Common myeloid progenitor, CD34-positive (primary cell): ENCODE measurements around the gene GRIPAP1.

Source experiments
- CTCF ChIA-PET: fragments of 350-600 bp; sonication (Branson Sonifier 250); formaldehyde crosslinking; loops from one replicate; lab custom pipeline; 2021; ENCODE audit warnings: antibody characterized with exemption; lab: Charles Lee
- POLR2A ChIA-PET: fragments of 350-600 bp; sonication (Branson Sonifier 250); formaldehyde crosslinking; loops from one replicate; lab custom pipeline; 2021; ENCODE audit warnings: antibody characterized with exemption; lab: Charles Lee
- DNase-seq, 3 donors: peaks; one replicate each; pipeline versions ENCODE4 v3.0.0 to v3.0.0-alpha.2; 2013
- H3K27ac ChIP-seq, 2 experiments: 1 replicate in 1 of 2; 2 replicates in 1 of 2; pipeline ENCODE4 v1.7.0; 2013; ENCODE audit warnings: inconsistent platforms in 2 of 2, low read length in 2 of 2, mild to moderate bottlenecking in 2 of 2, low read depth in 1 of 2, moderate library complexity in 1 of 2; ENCODE audit not compliant: severe bottlenecking in 2 of 2, insufficient read depth in 1 of 2, poor library complexity in 1 of 2
- H3K27me3 ChIP-seq, 5 experiments: replicated peaks in 2 of 5; 1 replicate in 3 of 5; 2 replicates in 2 of 5; pipeline versions ENCODE4 v1.6.1 to v1.7.0; 2013; ENCODE audit warnings: low read length in 4 of 5, mild to moderate bottlenecking in 2 of 5, moderate library complexity in 2 of 5, inconsistent platforms in 1 of 5; ENCODE audit not compliant: insufficient read depth in 5 of 5, control insufficient read depth in 4 of 5
- H3K36me3 ChIP-seq, 4 experiments: 1 replicate in 2 of 4; 2 replicates in 2 of 4; pipeline versions ENCODE4 v1.6.1 to v1.7.0; 2013; ENCODE audit warnings: low read length in 3 of 4, control low read depth in 1 of 4, mild to moderate bottlenecking in 1 of 4; ENCODE audit not compliant: control insufficient read depth in 4 of 4, insufficient read depth in 4 of 4
- H3K4me1 ChIP-seq, 4 experiments: 1 replicate in 3 of 4; 2 replicates in 1 of 4; pipeline versions ENCODE4 v1.6.1 to v1.7.1; 2013; ENCODE audit warnings: low read length in 3 of 4, mild to moderate bottlenecking in 3 of 4, control low read depth in 1 of 4, inconsistent platforms in 1 of 4, moderate library complexity in 1 of 4; ENCODE audit not compliant: control insufficient read depth in 4 of 4, insufficient read depth in 4 of 4; ENCODE audit errors: control extremely low read depth in 1 of 4
- H3K4me3 ChIP-seq, 7 experiments: 1 replicate in 4 of 7; 2 replicates in 3 of 7; pipeline versions ENCODE4 v1.5.1 to v1.7.0; 2013; ENCODE audit warnings: mild to moderate bottlenecking in 7 of 7, low read length in 6 of 7, moderate library complexity in 6 of 7, inconsistent platforms in 2 of 7, low read depth in 2 of 7, control low read depth in 1 of 7; ENCODE audit not compliant: insufficient read depth in 4 of 7, control insufficient read depth in 1 of 7; ENCODE audit errors: extremely low read depth in 1 of 7
- H3K9me3 ChIP-seq, 5 experiments: 1 replicate in 4 of 5; 2 replicates in 1 of 5; pipeline versions ENCODE4 v1.6.1 to v1.7.1; 2013; ENCODE audit warnings: low read length in 4 of 5, mild to moderate bottlenecking in 2 of 5, inconsistent platforms in 1 of 5, low read depth in 1 of 5, moderate library complexity in 1 of 5; ENCODE audit not compliant: control insufficient read depth in 4 of 5, insufficient read depth in 2 of 5; ENCODE audit errors: control extremely low read depth in 1 of 5
- WGBS: methylation state at CpG from one replicate; pipeline ENCODE4 v1.1.5; 2013; ENCODE audit not compliant: insufficient coverage; 5-methylcytosine and 5-hydroxymethylcytosine counted together

Gene GRIPAP1

GRCh38 chrX:49040376-49040955, 38.4 kb upstream of the GRIPAP1 start:
- 70% methylated on average over 5 of the region's 7 CpGs for WGBS
- Histone ChIP-seq H3K27me3 (no peaks in the 10 kb centered on the region), H3K4me3 (peak overlapping the region in 4 of 7 experiments; percentile 25 to 54 (median 41)), H3K4me1 (peaks cover 6 to 44% (median 36%) of the 10 kb centered on the region in 4 experiments), H3K9me3 (no peaks in the 10 kb centered on the region), H3K36me3 (peaks cover 0 to 21% (median 11%) of the 10 kb centered on the region in 4 experiments), H3K27ac (peak overlapping the region; percentile 29 to 56)
- POLR2A ChIA-PET = interaction anchor here (0.6 to 1.5 kb wide), 4 partner anchors 9 to 387 kb away, joined by 3 to 10 read pairs (median 6); partner anchors contain the start of gene GRIPAP1
- no peak for DNase-seq
- CTCF ChIA-PET = interaction anchor here (1.4 to 1.7 kb wide), 2 partner anchors 10 to 69 kb away, joined by 4 to 6 read pairs; partner anchors contain the start of gene KCND1

DNA sequence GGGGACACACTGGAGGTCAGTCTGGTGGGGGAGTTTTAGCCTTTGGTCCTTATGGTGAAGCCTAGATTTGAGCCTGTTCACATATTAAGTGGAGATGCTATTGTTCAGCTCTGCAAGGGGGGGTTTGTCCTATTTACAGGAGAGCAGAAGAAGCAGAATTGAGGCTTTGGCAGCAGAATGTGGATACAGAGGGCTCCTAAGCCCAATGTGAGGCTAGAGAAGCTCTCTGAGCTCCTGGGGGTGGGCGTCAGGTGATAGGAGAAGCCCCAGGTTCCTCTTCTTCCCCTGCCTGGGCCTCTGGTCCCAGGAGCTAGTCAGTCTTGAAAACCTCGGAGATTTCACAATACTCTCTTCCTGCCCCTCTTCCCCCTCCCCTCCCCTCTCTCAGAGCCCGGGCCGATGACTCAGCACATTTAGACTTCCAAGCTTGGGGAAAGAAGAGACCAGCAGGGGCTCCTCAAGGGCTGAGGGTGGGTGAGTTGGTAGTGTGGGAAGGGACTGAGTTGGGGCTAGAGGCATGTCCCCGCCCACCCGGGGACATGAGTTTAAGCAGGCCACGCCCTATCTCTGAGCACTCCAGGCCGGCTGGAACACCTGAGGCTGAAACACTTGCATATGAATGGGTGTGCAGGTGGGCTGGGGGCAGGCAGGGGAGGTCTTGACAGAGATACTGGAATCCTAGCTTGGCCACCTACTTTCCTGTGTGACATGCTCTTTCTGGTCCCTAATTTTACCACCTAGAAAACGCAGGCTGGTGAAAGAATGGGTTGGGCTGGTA, 37.7 kb upstream of the GRIPAP1 start:
- peak; percentile 94 to 97 (median 97) for DNase-seq
- ChIA-PET POLR2A (interaction anchor here (0.6 to 1.5 kb wide), 4 partner anchors 9 to 386 kb away, joined by 3 to 10 read pairs (median 6); partner anchors contain the start of gene GRIPAP1), CTCF (interaction anchor here (0.8 to 1.7 kb wide), 6 partner anchors 9 to 81 kb away, joined by 3 to 6 read pairs (median 4); partner anchors contain the start of gene KCND1)
- no peaks in the 10 kb centered on the region for H3K9me3 ChIP-seq
- peak overlapping the region; percentile 29 to 79 for H3K27ac ChIP-seq
- H3K4me1 ChIP-seq = peaks cover 6 to 44% (median 36%) of the 10 kb centered on the region in 4 experiments
- H3K4me3 ChIP-seq = peak overlapping the region in 5 of 7 experiments; percentile 10 to 54 (median 34)
- no peaks in the 10 kb centered on the region for H3K27me3 ChIP-seq
- WGBS = 29% methylated on average over 5 of the region's 9 CpGs
- peaks cover 0 to 23% (median 11%) of the 10 kb centered on the region in 4 experiments for H3K36me3 ChIP-seq

GRCh38 chrX:49037883-49038475, 35.9 kb upstream of the GRIPAP1 start:
- ChIA-PET CTCF (interaction anchor here (1.4 kb wide), 1 partner anchor 66 kb away, joined by 3 read pairs; the partner anchor contains the start of gene KCND1), POLR2A (no interaction called here)
- Histone ChIP-seq H3K4me3 (no peak overlapping the region), H3K4me1 (peaks cover 6 to 40% (median 33%) of the 10 kb centered on the region in 4 experiments), H3K9me3 (no peaks in the 10 kb centered on the region), H3K27ac (peak overlapping the region in 1 of 2 experiments; percentile 79), H3K27me3 (no peaks in the 10 kb centered on the region), H3K36me3 (peaks cover 5 to 41% (median 18%) of the 10 kb centered on the region in 4 experiments)
- DNase-seq = no peak
- 96% methylated on average over 12 of the region's 15 CpGs for WGBS

GRCh38 chrX:49030283-49030682, 28.2 kb upstream of the GRIPAP1 start:
- H3K27me3 ChIP-seq = no peaks in the 10 kb centered on the region
- DNase-seq = no peak
- H3K4me3 ChIP-seq = no peak overlapping the region
- no peaks in the 10 kb centered on the region for H3K4me1 ChIP-seq
- H3K36me3 ChIP-seq = peaks cover 2 to 41% (median 19%) of the 10 kb centered on the region in 4 experiments
- H3K27ac ChIP-seq = no peak overlapping the region
- ChIA-PET CTCF (interaction anchor here (1.2 to 1.3 kb wide), 2 partner anchors 9 kb away, joined by 6 read pairs; no protein-coding TSS in a partner anchor), POLR2A (interaction anchor here (1.2 kb wide), 1 partner anchor 9 kb away, joined by 6 read pairs; no protein-coding TSS in a partner anchor)
- WGBS = 90% methylated on average over 6 of the region's 6 CpGs
- no peaks in the 10 kb centered on the region for H3K9me3 ChIP-seq

GRCh38 chrX:49029876-49030275, 27.8 kb upstream of the GRIPAP1 start:
- Histone ChIP-seq H3K27me3 (no peaks in the 10 kb centered on the region), H3K4me1 (no peaks in the 10 kb centered on the region), H3K9me3 (no peaks in the 10 kb centered on the region), H3K27ac (no peak overlapping the region), H3K36me3 (peaks cover 2 to 41% (median 19%) of the 10 kb centered on the region in 4 experiments), H3K4me3 (no peak overlapping the region)
- 100% methylated on average over 2 of the region's 6 CpGs for WGBS
- POLR2A ChIA-PET = no interaction called here
- CTCF ChIA-PET = interaction anchor here (1.2 kb wide), 1 partner anchor 10 kb away, joined by 6 read pairs; no protein-coding TSS in a partner anchor
- no peak for DNase-seq

- H3K4me3 ChIP-seq = no peak overlapping the region
- ChIA-PET POLR2A (interaction anchor here (1.1 kb wide), 1 partner anchor 17 kb away, joined by 3 read pairs; the partner anchor contains the start of gene GRIPAP1), CTCF (no interaction called here)
- no peaks in the 10 kb centered on the region for H3K36me3 ChIP-seq
- no peaks in the 10 kb centered on the region for H3K9me3 ChIP-seq
- H3K27me3 ChIP-seq = no peaks in the 10 kb centered on the region
- H3K27ac ChIP-seq = no peak overlapping the region
- DNase-seq = no peak
- no peaks in the 10 kb centered on the region for H3K4me1 ChIP-seq
- 98% methylated on average over 6 of the region's 7 CpGs for WGBS
Observed at GRCh38 chrX:49019599-49020249, 17.7 kb upstream of the GRIPAP1 start.
